Colonic mucosa (tissue), 4 donors: ENCODE data around the gene MYO3A. TPM values are rescaled to one million over a fixed set of nuclear protein-coding genes. Genes with fewer than 3 reads are reported as not detected.

Experiments used
- DNase-seq: peaks from one replicate; pipeline ENCODE4 v3.0.0-alpha.2; 2020
- H3K27ac ChIP-seq: fragments of 200-600 bp; one replicate; pipeline ENCODE4 v1.8.0; 2021
- H3K27me3 ChIP-seq: fragments of 200-600 bp; one replicate; pipeline ENCODE4 v1.8.0; 2021
- H3K36me3 ChIP-seq: fragments of 200-600 bp; one replicate; pipeline ENCODE4 v1.8.0; 2021
- H3K4me1 ChIP-seq: fragments of 200-600 bp; one replicate; pipeline ENCODE4 v1.8.0; 2021; ENCODE audit warnings: mild to moderate bottlenecking
- H3K4me3 ChIP-seq: fragments of 200-600 bp; one replicate; pipeline ENCODE4 v1.8.0; 2021
- H3K9ac ChIP-seq, 2 donors: one replicate each; pipeline ENCODE4 v1.7.0; 2013; ENCODE audit warnings: control low read depth in 2 of 2, low read depth in 2 of 2, low read length in 2 of 2
- H3K9me3 ChIP-seq: fragments of 200-600 bp; one replicate; pipeline ENCODE4 v1.8.0; 2021
- CTCF ChIP-seq: fragments of 200-600 bp; IDR thresholded peaks from one replicate; pipeline ENCODE4 v1.8.0; 2022; ENCODE audit warnings: antibody characterized with exemption, mild to moderate bottlenecking
- intact Hi-C: fragments of 100-400 bp; cut with DNase I; formaldehyde crosslinking; loops from one replicate; pipeline ENCODE4 v1.14.1; 2022
- total RNA-seq, 2 donors: library from RNA; stranded (reverse); fragmentation: NEBNext Ultra II Directional in 1 of 2; extraction: Animal tissue kit (Norgen Biotek cat#: 25700) in 1 of 2; gene quantifications; one replicate each; pipeline ENCODE4 v1.2.1, GENCODE V29; 2021
- donor health status: healthy.
- donor health status: DM: no; HTN: no; CAD: no.
- donor health status: DM: no; HTN: no; CAD: no.

MYO3A gene
- total RNA-seq, 2 donors from 2014 or later, result 0.37 to 1.4 TPM

DNA sequence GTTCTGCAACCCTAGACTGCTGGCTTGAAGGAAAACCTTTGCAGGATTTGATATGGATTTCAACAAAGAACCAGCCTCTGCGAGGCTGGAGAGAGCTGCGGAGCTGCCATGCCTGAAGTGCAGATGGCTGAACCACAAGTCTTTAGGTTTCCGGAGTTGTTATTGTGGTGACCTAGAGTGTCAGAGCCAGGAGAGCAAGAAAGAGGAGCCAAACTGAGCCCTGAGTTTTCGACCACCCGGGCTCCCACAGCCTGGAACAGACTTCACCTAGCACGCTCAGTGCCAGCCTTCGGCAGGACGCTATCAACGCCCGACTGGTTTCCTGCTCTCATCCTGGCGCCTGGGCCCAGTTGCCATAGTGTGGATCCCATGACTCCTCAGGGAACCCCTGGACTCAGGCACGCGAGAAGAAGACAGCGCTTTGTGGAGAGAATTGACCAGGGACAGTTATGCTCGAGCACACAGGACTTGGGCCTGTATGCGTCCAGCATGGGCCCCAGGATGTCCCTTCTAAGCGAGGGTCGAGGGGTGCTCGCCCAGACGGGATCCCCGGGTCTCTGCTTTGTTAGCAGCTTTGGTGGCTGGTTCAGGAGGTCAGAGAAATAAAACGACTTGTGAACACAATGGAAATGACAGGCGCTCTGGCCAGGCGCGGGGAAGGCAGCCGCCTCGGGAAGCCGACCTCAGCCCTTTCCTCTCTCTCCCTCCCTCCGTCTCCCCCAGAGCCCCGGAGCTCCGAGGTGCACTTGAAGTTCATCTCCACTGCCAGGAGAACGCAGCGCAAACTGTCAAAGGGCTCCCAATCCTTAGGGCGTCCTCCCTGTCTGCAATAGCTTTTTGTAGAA lies 280.7 kb downstream of the MYO3A start:
- Histone ChIP-seq H3K4me1 (no peaks in the 10 kb centered on the region), H3K27ac (no peak overlapping the region), H3K4me3 (no peak overlapping the region), H3K9ac (no peak overlapping the region), H3K9me3 (no peaks in the 10 kb centered on the region), H3K27me3 (peaks cover 62% of the 10 kb centered on the region), H3K36me3 (no peaks in the 10 kb centered on the region)
- no peak for DNase-seq
- no peak for TF ChIP-seq CTCF
- intact Hi-C loops, result no loop called here

DNA sequence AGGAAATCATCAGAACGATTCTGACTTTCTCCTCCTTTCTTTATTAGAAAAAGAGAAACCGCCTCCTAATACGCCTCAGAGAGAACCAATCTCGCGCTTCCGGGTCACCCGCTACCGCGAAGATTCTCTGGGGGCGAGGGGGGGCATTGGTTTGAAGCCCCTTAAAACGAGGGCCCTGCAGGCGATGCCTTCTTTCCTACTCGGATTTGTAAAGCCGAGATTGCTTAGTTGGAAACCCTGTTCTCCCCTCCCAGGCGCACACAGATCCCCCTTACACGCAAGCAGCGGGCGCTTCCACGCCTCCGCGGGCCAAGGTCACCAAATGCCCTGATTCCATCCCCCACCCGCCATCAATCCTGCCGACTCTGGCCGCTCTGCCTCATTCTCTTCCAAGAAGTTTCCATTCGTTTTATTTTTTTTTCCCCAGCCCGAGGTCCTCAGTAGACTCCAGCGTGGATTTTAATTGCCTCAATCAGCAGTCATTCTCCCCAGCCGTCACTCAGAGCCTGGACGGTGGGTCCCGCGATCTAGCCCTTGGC lies 281.4 kb downstream of the MYO3A start:
- Histone ChIP-seq H3K36me3 (no peaks in the 10 kb centered on the region), H3K27ac (no peak overlapping the region), H3K27me3 (peaks cover 65% of the 10 kb centered on the region), H3K9me3 (no peaks in the 10 kb centered on the region), H3K4me3 (no peak overlapping the region), H3K4me1 (no peaks in the 10 kb centered on the region), H3K9ac (no peak overlapping the region)
- DNase-seq, result no peak
- intact Hi-C loops, result no loop called here
- TF ChIP-seq CTCF, result no peak

DNA sequence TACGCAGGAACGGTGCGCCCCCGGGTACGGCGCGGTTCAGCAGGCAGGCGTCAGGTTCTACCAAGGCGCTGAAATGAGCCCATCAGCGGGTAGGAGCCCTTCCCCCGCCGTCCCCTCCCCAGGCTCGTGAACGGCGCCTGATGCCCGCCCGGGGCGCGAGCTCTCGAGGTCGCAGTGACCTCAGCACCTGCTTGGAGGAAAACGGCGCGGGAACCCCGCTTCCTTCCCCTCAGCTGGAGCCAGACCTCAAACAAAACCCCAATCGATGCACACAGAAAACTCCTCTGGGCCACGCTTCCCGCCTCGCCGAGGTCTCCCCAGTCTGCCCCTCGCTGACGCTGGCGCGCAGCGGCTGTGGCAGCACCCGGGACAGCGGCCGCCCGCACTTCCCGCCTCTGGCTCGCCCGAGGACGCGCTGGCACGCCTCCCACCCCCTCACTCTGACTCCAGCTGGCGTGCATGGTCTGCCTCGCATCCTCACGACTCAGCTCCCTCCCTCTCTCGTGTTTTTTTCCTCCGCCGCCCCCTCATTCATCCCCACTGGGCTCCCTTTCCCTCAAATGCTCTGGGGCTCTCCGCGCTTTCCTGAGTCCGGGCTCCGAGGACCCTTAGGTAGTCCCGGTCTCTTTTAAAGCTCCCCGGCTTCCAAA lies 282.0 kb downstream of the MYO3A start:
- TF ChIP-seq CTCF, result no peak
- peaks cover 70% of the 10 kb centered on the region for H3K27me3 ChIP-seq

DNA sequence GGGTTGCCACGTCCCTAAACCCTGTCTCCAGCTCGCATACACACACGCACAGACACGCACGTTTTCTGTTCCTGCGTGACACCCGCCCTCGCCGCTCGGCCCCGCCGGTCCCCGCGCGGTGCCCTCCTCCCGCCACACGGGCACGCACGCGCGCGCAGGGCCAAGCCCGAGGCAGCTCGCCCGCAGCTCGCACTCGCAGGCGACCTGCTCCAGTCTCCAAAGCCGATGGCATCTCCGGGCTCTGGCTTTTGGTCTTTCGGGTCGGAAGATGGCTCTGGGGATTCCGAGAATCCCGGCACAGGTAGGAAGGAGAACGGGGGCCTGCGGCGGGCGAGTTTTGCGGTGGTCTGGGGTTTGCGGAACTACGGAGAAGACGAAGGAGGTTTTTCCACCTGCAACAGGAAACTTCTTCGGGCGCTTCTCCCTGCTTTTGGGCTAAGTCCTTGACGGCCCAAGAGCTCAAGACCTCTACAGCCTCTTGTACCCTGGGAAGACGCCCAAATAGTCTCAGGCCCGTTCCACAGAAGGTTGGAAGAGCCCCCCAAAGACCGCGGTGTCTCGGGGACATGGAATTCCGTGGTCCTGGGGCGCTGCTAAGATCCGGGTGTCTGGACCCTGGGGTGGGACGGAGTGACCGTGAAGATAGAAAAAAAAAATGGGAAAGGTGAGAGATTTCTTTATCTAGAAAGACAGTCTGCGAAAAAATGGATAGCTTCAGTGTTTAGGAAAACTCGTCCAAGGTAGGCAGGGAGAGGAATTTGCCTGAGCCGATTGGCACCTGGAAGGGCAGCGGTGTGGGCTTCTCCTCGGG lies 282.8 kb downstream of the MYO3A start, which contains the start of gene GAD2:
Gene GAD2, plus strand, starts transcription at position 190 of the 811 bp plus-strand sequence. Its CDS starts 36 bp downstream, at position 226.
- H3K27ac ChIP-seq, result no peak within 1 kb of the TSS
- no peak for DNase-seq

More for the DNA sequence above, 282.0 kb downstream of the MYO3A start:
- H3K4me1 ChIP-seq, result no peaks in the 10 kb centered on the region
- H3K9me3 ChIP-seq, result no peaks in the 10 kb centered on the region
- H3K4me3 ChIP-seq, result no peak overlapping the region
- H3K36me3 ChIP-seq, result no peaks in the 10 kb centered on the region
- H3K9ac ChIP-seq, result no peak overlapping the region
- no peak for DNase-seq
- no peak overlapping the region for H3K27ac ChIP-seq
- intact Hi-C loops, result no loop called here

More for the DNA sequence above, 282.8 kb downstream of the MYO3A start, which contains the start of gene GAD2:
- intact Hi-C loops, result no loop called here
- Histone ChIP-seq H3K9ac (no peak within 1 kb of the TSS), H3K9me3 (no peaks in the 10 kb centered on the region), H3K4me1 (no peaks in the 10 kb centered on the region), H3K36me3 (no peaks in the 10 kb centered on the region), H3K27me3 (peaks cover 75% of the 10 kb centered on the region), H3K4me3 (no peak within 1 kb of the TSS)
- no peak for TF ChIP-seq CTCF
